SK-N-SH (cell line): ENCODE data around the gene SNX15. TPM values are rescaled to one million over a fixed set of nuclear protein-coding genes. Genes with fewer than 3 reads are reported as not detected.

Source experiments
- CTCF ChIA-PET: fragments of 300-600, 350-600 bp; formaldehyde crosslinking; extraction: SDS; loops from one replicate; lab custom pipeline; 2021; lab: Yijun Ruan, JAX
- POLR2A ChIA-PET: fragments of 350-600 bp; sonication (Branson Sonifier 250); formaldehyde crosslinking; extraction: SDS; loops from one replicate; lab custom pipeline; 2020; ENCODE audit warnings: antibody characterized with exemption, inconsistent platforms; lab: Yijun Ruan, JAX
- DNase-seq: peaks from one replicate; pipeline ENCODE4 v3.0.0; 2012
- H2AFZ ChIP-seq: fragments of 200-600 bp; sonication (generic); 2 replicates; pipeline ENCODE4 v1.8.1; 2016; ENCODE audit warnings: antibody characterized with exemption, mild to moderate bottlenecking, low read depth
- H3F3A ChIP-seq: fragments of 200-600 bp; sonication (generic); replicated peaks from 2 replicates; pipeline ENCODE3; 2016; ENCODE audit warnings: antibody characterized with exemption, mild to moderate bottlenecking; ENCODE audit not compliant: insufficient read depth
- H3K27ac ChIP-seq, 2 experiments: fragments of 200-500 bp in 1 of 2; fragments of 200-600 bp in 1 of 2; sonication (Bioruptor generic) in 1 of 2; sonication (generic), shearing (Covaris generic) in 1 of 2; 2 replicates each; pipeline versions ENCODE4 v1.5.1 to v1.6.1; 2014 to 2016; ENCODE audit warnings: low read depth in 2 of 2, inconsistent platforms in 1 of 2, low read length in 1 of 2, mild to moderate bottlenecking in 1 of 2, mixed read lengths in 1 of 2
- H3K27me3 ChIP-seq: fragments of 200-600 bp; sonication (generic), shearing (Covaris generic); 2 replicates; pipeline ENCODE4 v1.6.1; 2016; ENCODE audit warnings: mixed run types; ENCODE audit not compliant: insufficient read depth
- H3K36me3 ChIP-seq, 2 experiments: fragments of 200-500 bp in 1 of 2; fragments of 200-600 bp in 1 of 2; sonication (Bioruptor generic) in 1 of 2; sonication (generic) in 1 of 2; replicated peaks in 1 of 2; 2 replicates each; pipeline versions ENCODE3 to v1.5.1; 2014 to 2016; ENCODE audit warnings: low read length in 1 of 2, mild to moderate bottlenecking in 1 of 2; ENCODE audit not compliant: insufficient read depth in 2 of 2, control insufficient read depth in 1 of 2
- H3K4me1 ChIP-seq, 2 experiments: fragments of 200-500 bp in 1 of 2; fragments of 200-600 bp in 1 of 2; sonication (Bioruptor generic) in 1 of 2; sonication (generic), shearing (Covaris generic) in 1 of 2; 2 replicates each; pipeline versions ENCODE4 v1.5.1 to v1.6.1; 2014 to 2016; ENCODE audit warnings: low read depth in 1 of 2, low read length in 1 of 2, mixed run types in 1 of 2; ENCODE audit not compliant: insufficient read depth in 2 of 2, control insufficient read depth in 1 of 2
- H3K4me2 ChIP-seq: fragments of 200-600 bp; sonication (generic), shearing (Covaris generic); 2 replicates; pipeline ENCODE4 v1.6.1; 2017; ENCODE audit warnings: mixed run types
- H3K4me3 ChIP-seq, 2 experiments: fragments of 200-500 bp in 1 of 2; fragments of 200-600 bp in 1 of 2; sonication (Bioruptor generic) in 1 of 2; sonication (generic), shearing (Covaris generic) in 1 of 2; 2 replicates each; pipeline versions ENCODE4 v1.5.1 to v1.8.1; 2014 to 2016; ENCODE audit warnings: low read depth in 2 of 2, inconsistent platforms in 1 of 2, low read length in 1 of 2, mild to moderate bottlenecking in 1 of 2, mixed read lengths in 1 of 2, moderate library complexity in 1 of 2
- H3K79me2 ChIP-seq: fragments of 200-600 bp; sonication (generic); 2 replicates; pipeline ENCODE4 v1.8.1; 2017; ENCODE audit warnings: mild to moderate bottlenecking; ENCODE audit not compliant: insufficient read depth
- H3K9ac ChIP-seq: fragments of 200-600 bp; sonication (generic); 2 replicates; pipeline ENCODE4 v1.6.1; 2017; ENCODE audit warnings: mixed run types
- H3K9me2 ChIP-seq: fragments of 200-600 bp; sonication (generic); 2 replicates; pipeline ENCODE4 v1.6.1; 2017; ENCODE audit warnings: mixed run types
- H3K9me3 ChIP-seq: fragments of 200-600 bp; sonication (generic); 2 replicates; pipeline ENCODE4 v1.6.1; 2017; ENCODE audit warnings: mixed run types, mild to moderate bottlenecking, moderate library complexity
- H4K20me1 ChIP-seq: fragments of 200-600 bp; sonication (generic); 2 replicates; pipeline ENCODE4 v1.6.1; 2017; ENCODE audit warnings: mild to moderate bottlenecking, mixed run types; ENCODE audit not compliant: insufficient read depth
- CHD2 ChIP-seq: fragments of 150-350 bp; IDR thresholded peaks from 2 replicates; pipeline ENCODE4 v1.6.1; 2018; ENCODE audit warnings: low read length; ENCODE audit not compliant: partially characterized antibody
- GATA2 ChIP-seq: sonication (generic); formaldehyde crosslinking; IDR thresholded peaks from 2 replicates; pipeline ENCODE4 v1.5.0; 2020; ENCODE audit warnings: mild to moderate bottlenecking, missing genetic modification reagents
- JUND ChIP-seq: IDR thresholded peaks from 2 replicates; pipeline ENCODE4 v1.4.0; 2012
- MAX ChIP-seq: IDR thresholded peaks from 2 replicates; pipeline ENCODE4 v1.4.0; 2012; ENCODE audit warnings: low read depth
- MEF2A ChIP-seq: IDR thresholded peaks from 2 replicates; pipeline ENCODE4 v1.4.0; 2012; ENCODE audit warnings: low read depth, borderline replicate concordance
- NFIC ChIP-seq: IDR thresholded peaks from 2 replicates; pipeline ENCODE4 v1.4.0; 2012; ENCODE audit warnings: borderline replicate concordance
- PBX3 ChIP-seq: IDR thresholded peaks from 2 replicates; pipeline ENCODE4; 2012
- RAD21 ChIP-seq: IDR thresholded peaks from 2 replicates; pipeline ENCODE4 v1.6.1; 2012; ENCODE audit warnings: mild to moderate bottlenecking, low read length
- RXRA ChIP-seq: IDR thresholded peaks from 2 replicates; pipeline ENCODE4 v1.4.0; 2012; ENCODE audit warnings: low read depth, mild to moderate bottlenecking, borderline replicate concordance
- TAF1 ChIP-seq: IDR thresholded peaks from 2 replicates; pipeline ENCODE4 v1.6.1; 2012; ENCODE audit warnings: low read depth, mild to moderate bottlenecking, low read length, moderate library complexity, borderline replicate concordance
- TCF12 ChIP-seq: IDR thresholded peaks from 2 replicates; pipeline ENCODE4 v1.4.0; 2012
- TEAD4 ChIP-seq: IDR thresholded peaks from 2 replicates; pipeline ENCODE4 v1.4.0; 2012; ENCODE audit warnings: mild to moderate bottlenecking, borderline replicate concordance; ENCODE audit not compliant: insufficient read depth
- USF2 ChIP-seq: fragments of 150-350 bp; IDR thresholded peaks from 2 replicates; pipeline ENCODE4 v1.6.1; 2017; ENCODE audit warnings: antibody characterized with exemption, low read length, low read depth, borderline replicate concordance
- ZBTB33 ChIP-seq: IDR thresholded peaks from 2 replicates; pipeline ENCODE4 v1.4.0; 2012; ENCODE audit warnings: low read depth, borderline replicate concordance
- WGBS: methylation state at CpG from one replicate; pipeline ENCODE4 v1.1.6; 2017; ENCODE audit warnings: low lambda C conversion rate; 5-methylcytosine and 5-hydroxymethylcytosine counted together
- polyA plus RNA-seq, 3 experiments: library from polyadenylated mRNA; depleted of rRNA; stranded (reverse); fragments of >200 nt; gene quantifications; 2 replicates each; pipeline ENCODE4 v1.2.3, GENCODE V29; 2012

Gene SNX15
- polyA plus RNA-seq, 1 of the 3 experiments (the other 2 are of a cell fraction), result 17.2 TPM

- WGBS, result 77% methylated on average over 15 of the region's 15 CpGs
- Histone ChIP-seq H3K9ac (no peak overlapping the region), H3K9me2 (no peaks in the 10 kb centered on the region), H3K27ac (no peak overlapping the region), H3K27me3 (no peaks in the 10 kb centered on the region), H2AFZ (no peak overlapping the region), H4K20me1 (no peaks in the 10 kb centered on the region), H3K4me2 (no peak overlapping the region; the same call in 1 of the 2 replicates), H3K4me1 (peaks cover 0 to 6% of the 10 kb centered on the region in 2 experiments; a peak in 1 of 4 replicates), H3K4me3 (no peak overlapping the region), H3F3A (no peaks in the 10 kb centered on the region), H3K9me3 (no peaks in the 10 kb centered on the region), H3K36me3 (no peaks in the 10 kb centered on the region), H3K79me2 (no peaks in the 10 kb centered on the region)
- no peak for TF ChIP-seq JUND
- TF ChIP-seq TEAD4, result no peak
- no peak for TF ChIP-seq PBX3
- no peak for TF ChIP-seq USF2
- TF ChIP-seq ZBTB33, result no peak
- TF ChIP-seq NFIC, result no peak
- no peak for TF ChIP-seq TAF1
- no peak for TF ChIP-seq GATA2 (CRISPR knock-in tag)
- no peak for TF ChIP-seq TCF12
- TF ChIP-seq CHD2, result no peak
- TF ChIP-seq RXRA, result no peak
- TF ChIP-seq MAX, result no peak
- TF ChIP-seq MEF2A, result no peak
- no peak for TF ChIP-seq RAD21
- ChIA-PET POLR2A (no interaction called here), CTCF (no interaction called here)
- DNase-seq, result no peak
Observed at GRCh38 chr11:64990222-64990923, 36.9 kb upstream of the SNX15 start.
